ENCODE results near the gene ERP27. TPM values are rescaled to one million over a fixed set of nuclear protein-coding genes. Genes with fewer than 3 reads are reported as not detected.

The ERP27 gene
- total and polyA plus RNA-seq, 2 of the 8 experiments (the other 6 are each of a cell fraction or from before 2014, with no cell fraction given), result not detected

GRCh38 chr12:14871886-14872285 is 66.5 kb downstream of the ERP27 start:
- Histone ChIP-seq H3K4me1 (replicated peaks in 1 of 4; ENCODE audit: control insufficient read depth in 3 of 4, insufficient read depth in 4 of 4, low read length in 3 of 4) (no peaks in the 10 kb centered on the region), H2AK5ac (ENCODE audit: low read depth, low read length) (no peak overlapping the region), H2BK5ac (ENCODE audit: low read depth, low read length) (no peak overlapping the region), H3K79me2 (ENCODE audit: control insufficient read depth in 1 of 2, insufficient read depth in 2 of 2, low read length in 2 of 2) (no peaks in the 10 kb centered on the region), H4K91ac (replicated peaks; ENCODE audit: insufficient read length, low read length) (no peak overlapping the region), H2BK12ac (ENCODE audit: low read depth, low read length) (no peak overlapping the region), H4K8ac (ENCODE audit: extremely low read depth, insufficient read depth, low read length) (no peak overlapping the region), H3K9ac (replicated peaks in 1 of 4; ENCODE audit: extremely low read depth in 1 of 4, low read depth in 3 of 4, low read length in 3 of 4) (no peak overlapping the region), H3K4me3 (ENCODE audit: extremely low read depth in 1 of 4, insufficient read depth in 2 of 4, low read depth in 3 of 4, low read length in 4 of 4) (no peak overlapping the region), H4K5ac (ENCODE audit: insufficient read length, low read depth, low read length) (no peak overlapping the region), H3K23ac (ENCODE audit: insufficient read length) (no peak overlapping the region), H3K27ac (ENCODE audit: low read depth, low read length) (no peak overlapping the region), H3K14ac (ENCODE audit: insufficient read length) (no peak overlapping the region), H2BK15ac (ENCODE audit: low read length) (no peak overlapping the region), H4K20me1 (replicated peaks in 1 of 2; ENCODE audit: control insufficient read depth in 1 of 2, insufficient read depth in 2 of 2, low read length in 2 of 2) (no peaks in the 10 kb centered on the region), H3K27me3 (replicated peaks in 1 of 4; ENCODE audit: control insufficient read depth in 3 of 4, extremely low read depth in 1 of 4, insufficient read depth in 3 of 4, low read length in 3 of 4) (no peaks in the 10 kb centered on the region), H2BK120ac (replicated peaks; ENCODE audit: low read depth, low read length) (no peak overlapping the region), H3K9me3 (ENCODE audit: insufficient read depth in 2 of 2, low read depth in 1 of 2, low read length in 1 of 2) (peaks cover 12% of the 10 kb centered on the region in 2 experiments), H3K23me2 (ENCODE audit: low read depth, low read length) (no peaks in the 10 kb centered on the region), H3K18ac (ENCODE audit: extremely low read depth, low read length) (no peak overlapping the region), H3K56ac (replicated peaks; ENCODE audit: insufficient read length, low read depth, low read length) (no peak overlapping the region), H3K36me3 (ENCODE audit: control insufficient read depth in 2 of 4, insufficient read depth in 4 of 4, low read length in 3 of 4) (no peaks in the 10 kb centered on the region), H2AFZ (ENCODE audit: low read length) (no peak overlapping the region), H3K4me2 (ENCODE audit: insufficient read depth in 1 of 2, low read depth in 2 of 2, low read length in 2 of 2) (no peak overlapping the region), H2BK20ac (ENCODE audit: low read length) (no peak overlapping the region), H3K79me1 (ENCODE audit: low read depth, low read length) (no peaks in the 10 kb centered on the region), H3K4ac (replicated peaks; ENCODE audit: insufficient read length, low read depth, low read length) (no peak overlapping the region)
- WGBS, 2 experiments (ENCODE audit: extremely low coverage in 1 of 2, insufficient coverage in 1 of 2, insufficient read length in 1 of 2, insufficient replicate concordance in 2 of 2, low coverage in 1 of 2, low lambda C conversion rate in 2 of 2, missing lambda C conversion rate in 1 of 2), result 79% methylated on average over 1 of the region's 1 CpG; no CpG with 5 or more reads in 1 of the 2 experiments
- CTCF ChIA-PET (ENCODE audit: partially characterized antibody), result no interaction called here
- FAIRE-seq, result no peak
- POLR2A ChIA-PET (ENCODE audit: partially characterized antibody), result no interaction called here
- no peak for DNase-seq (ENCODE audit: low read depth in 1 of 2, low spot score in 2 of 2)
- no peak for TF ChIP-seq RAD21 (IDR thresholded peaks at IDR 0.05 in 1 of 2, conservative IDR thresholded peaks at IDR 0.05 in 1 of 2; ENCODE audit: low read depth in 2 of 2, low read length in 2 of 2)
- TF ChIP-seq, protein P1, sequence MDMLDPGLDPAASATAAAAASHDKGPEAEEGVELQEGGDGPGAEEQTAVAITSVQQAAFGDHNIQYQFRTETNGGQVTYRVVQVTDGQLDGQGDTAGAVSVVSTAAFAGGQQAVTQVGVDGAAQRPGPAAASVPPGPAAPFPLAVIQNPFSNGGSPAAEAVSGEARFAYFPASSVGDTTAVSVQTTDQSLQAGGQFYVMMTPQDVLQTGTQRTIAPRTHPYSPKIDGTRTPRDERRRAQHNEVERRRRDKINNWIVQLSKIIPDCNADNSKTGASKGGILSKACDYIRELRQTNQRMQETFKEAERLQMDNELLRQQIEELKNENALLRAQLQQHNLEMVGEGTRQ (IDR thresholded peaks at IDR 0.05; ENCODE audit: low read length), result no peak
- TF ChIP-seq KDM1A (IDR thresholded peaks at IDR 0.05; ENCODE audit: borderline replicate concordance, low read length), result no peak
- no peak for TF ChIP-seq GABPA (IDR thresholded peaks at IDR 0.05; ENCODE audit: borderline replicate concordance, insufficient read depth, low read length)

Data from H1 (cell line).